LNCAP (cell line): ENCODE results near the gene SOX6.

Experiments
- CTCF ChIP-seq: fragments of 450-650 bp; IDR thresholded peaks from 2 replicates; pipeline ENCODE4 v1.5.1; 2017; ENCODE audit warnings: mild to moderate bottlenecking

SOX6 gene

GRCh38 chr11:16087886-16088285, 268.5 kb downstream of the SOX6 start:
- TF ChIP-seq CTCF, result no peak

GRCh38 chr11:16086229-16086819, 270.0 kb downstream of the SOX6 start:
- TF ChIP-seq CTCF, result no peak

- no peak for TF ChIP-seq CTCF
Observed at GRCh38 chr11:16082095-16083055, 274.0 kb downstream of the SOX6 start.

GRCh38 chr11:16081382-16082094, 274.8 kb downstream of the SOX6 start:
- TF ChIP-seq CTCF, result no peak

- TF ChIP-seq CTCF, result no peak
Observed at GRCh38 chr11:16080688-16081381, 275.5 kb downstream of the SOX6 start.

GRCh38 chr11:16078936-16079335, 277.4 kb downstream of the SOX6 start:
- TF ChIP-seq CTCF, result no peak

- no peak for TF ChIP-seq CTCF
Observed at GRCh38 chr11:16070573-16070972, 285.8 kb downstream of the SOX6 start.
